Activated CD8-positive, alpha-beta memory T cell treated with anti-CD3 and anti-CD28 coated beads for 48 hours (primary cell): ENCODE results near the gene AKNAD1.

Experiments
- DNase-seq, 3 experiments: peaks; one replicate each; pipeline ENCODE4 v3.0.0-alpha.2; 2020; ENCODE audit warnings: low read depth in 2 of 3, low spot score in 2 of 3

Gene AKNAD1

DNA sequence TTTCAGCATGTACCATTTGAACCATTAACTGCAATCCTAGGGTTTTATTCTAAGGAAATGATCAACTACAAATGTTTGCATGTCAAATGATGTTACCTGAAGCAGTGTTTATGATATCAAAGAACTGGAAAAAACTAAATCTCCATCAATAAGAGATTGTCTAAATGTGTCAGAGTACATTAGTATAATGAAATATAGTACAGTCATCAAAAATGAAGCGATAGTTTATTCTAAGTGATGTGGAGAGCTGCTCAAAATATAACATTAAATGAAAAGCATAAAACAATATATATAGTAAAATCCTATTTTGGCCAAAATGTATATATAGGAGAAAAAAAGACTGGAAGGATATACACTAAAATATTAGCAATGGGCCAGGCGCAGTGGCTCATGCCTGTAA is 24.0 kb downstream of the AKNAD1 start:
- no peak for DNase-seq

DNA sequence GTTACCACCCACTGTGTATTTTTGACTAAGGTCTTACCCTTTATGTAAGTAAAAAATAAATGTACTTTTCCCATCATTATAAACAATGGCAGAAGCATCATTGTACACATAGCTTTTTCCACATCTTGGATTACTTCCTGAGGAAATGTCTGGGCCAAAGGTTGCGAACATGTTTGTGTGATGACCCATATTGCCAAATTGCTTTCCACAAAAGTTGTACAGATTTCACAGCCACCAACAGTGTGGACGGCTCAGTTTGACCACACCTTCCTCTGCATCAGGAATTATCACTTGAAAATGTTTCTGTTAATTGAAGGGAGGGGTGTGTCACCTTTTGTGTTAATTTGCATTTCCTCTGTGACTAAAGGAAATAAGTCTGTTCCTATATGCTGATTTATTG is 25.7 kb downstream of the AKNAD1 start:
- no peak for DNase-seq

DNA sequence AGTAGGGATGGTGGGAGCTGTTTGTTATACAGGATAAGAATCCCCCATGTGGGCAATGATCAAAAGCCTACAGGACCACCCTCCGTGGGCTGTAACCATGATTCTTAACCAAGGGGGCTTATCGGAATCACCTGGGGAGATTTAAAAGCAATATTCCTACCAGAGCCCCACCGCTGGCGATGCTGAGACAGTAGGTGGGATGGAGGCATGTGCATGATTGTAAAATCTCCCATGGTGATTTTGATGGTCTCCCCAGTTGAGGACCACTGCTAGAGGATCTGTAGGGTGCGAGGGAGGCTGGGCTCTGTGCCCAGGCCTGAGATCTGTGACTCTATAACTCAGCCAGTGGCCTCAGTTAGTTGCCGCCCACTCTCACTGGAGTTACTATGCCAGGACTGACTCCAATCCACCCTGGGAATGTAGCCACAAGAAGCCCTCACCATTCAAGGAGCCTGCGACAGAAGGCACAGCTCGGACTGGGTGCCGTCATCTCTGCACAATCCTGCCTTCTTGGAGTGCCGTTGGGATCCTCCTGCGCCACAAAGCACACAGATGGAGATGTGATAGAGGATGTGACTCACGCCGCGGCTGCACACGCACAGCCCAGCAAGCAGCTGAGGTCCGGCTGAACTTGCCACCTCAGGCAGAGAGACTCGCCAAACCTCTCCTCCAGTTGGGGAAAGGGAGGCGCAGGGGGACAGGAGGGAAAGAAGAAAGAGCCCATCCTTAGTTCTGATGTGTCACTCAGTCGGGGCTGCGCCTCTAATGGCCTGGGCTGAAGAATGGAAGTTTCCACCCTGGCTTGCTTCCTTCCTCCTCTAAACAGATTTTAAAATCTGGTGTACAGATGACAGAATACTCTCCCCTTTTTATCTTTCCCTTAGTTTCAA is 26.5 kb downstream of the AKNAD1 start:
- DNase-seq: no peak

DNA sequence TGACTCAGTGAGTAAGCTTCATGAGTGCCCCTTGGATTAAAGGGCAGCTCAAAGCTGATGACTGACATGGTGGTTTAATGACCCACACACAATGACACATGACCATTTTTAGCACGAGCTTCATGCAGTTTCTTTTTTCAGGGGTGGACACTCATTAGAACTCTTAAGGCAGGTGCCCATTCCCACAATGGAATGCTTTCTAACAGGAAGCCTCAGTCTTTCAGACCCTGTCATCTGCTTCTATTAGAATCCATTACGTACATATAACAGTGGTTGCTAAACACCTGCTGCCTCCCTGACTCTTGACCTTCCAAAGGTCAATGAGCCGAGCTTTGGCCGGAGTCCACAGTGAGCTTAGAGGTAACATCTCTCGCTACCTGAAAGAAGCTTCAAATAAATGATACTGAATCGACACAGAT is 27.4 kb downstream of the AKNAD1 start:
- no peak for DNase-seq

DNA sequence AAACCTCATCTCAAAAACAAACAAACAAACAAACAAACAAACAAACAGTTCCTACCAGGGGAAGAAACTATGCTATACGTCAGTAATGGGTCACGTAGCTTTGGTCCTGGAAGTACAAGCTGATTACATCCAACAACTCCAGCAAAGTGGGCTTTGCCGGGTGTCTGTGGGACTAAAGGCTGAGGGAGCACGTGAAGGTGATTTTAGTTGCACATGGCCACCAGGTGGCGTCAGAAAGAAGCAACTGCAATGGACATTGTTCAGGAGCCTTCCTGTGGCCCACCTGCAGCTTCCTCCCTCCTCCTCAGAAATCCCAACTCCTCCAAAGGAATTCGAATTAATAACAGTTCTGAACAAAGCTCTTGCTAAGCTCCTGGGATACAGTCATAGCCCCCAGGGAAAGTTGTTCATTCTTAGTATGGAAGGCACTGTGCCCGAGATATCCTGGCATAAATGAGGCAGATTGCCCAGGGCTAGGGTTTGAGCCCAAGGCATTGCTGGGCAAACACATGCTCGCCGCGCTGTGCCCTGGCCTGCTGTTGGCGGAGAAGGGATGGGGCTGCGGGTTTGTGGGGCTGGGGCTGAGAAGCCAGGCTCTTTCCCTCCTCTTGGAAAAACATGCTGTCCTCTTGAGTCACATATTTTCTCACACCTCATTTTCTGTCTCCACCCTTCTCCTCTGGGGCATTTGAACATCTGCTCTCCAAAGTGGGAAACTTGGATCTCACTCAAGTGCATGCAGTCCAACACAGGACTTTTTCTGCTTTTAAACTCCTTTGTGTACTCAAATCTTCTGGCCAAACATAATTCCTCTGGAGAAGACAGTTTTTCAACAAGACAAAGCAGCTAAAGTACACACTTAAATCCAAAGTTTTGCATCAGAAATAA is 28.6 kb downstream of the AKNAD1 start:
- peak in 2 of 3 experiments; percentile 13 to 37 for DNase-seq

DNA sequence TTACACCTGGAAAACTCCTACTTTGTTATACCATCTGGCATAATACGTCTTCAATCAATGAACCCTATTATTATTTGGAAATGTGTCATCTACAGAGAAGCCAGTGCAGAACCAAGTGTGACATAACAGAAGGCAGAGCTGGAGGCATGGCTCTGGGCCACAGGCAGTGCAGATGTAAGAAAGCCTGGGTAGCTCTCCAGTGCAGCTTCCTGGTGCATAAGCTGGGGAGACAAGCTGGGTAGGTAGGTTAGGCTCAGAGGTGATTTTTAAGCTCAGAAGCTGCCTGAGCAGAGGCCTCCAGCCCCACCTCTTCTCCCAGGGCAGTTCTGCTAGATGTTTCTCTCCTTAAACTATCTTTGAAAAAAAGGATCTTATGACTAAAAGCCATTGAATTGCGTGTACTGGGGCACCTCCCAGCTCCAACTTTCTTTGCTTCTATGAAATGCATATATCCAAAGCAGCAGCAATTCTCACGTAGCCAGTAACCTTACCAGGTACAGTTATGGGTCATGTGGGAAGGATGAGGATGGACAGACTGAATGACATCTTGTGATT is 30.7 kb downstream of the AKNAD1 start:
- DNase-seq: no peak

DNA sequence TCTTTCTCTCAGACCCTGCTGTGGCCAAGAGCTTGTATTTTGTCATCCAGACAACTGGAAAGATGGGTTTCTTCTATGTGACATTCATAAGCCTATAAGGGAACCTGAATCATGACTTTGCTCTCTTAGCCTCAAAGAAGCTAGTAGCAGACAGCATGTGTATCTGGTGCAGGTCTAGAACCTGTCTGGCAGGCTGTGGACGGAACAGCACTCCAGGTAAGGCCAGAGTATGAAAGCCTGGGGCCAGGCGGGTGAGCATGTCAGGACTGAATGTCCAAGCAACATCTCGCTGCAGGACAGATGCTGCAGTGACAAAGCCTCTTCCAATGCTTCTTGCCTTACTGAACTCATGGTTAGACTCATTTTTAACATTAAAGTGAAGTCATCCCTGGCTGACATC is 32.8 kb downstream of the AKNAD1 start:
- DNase-seq: no peak

DNA sequence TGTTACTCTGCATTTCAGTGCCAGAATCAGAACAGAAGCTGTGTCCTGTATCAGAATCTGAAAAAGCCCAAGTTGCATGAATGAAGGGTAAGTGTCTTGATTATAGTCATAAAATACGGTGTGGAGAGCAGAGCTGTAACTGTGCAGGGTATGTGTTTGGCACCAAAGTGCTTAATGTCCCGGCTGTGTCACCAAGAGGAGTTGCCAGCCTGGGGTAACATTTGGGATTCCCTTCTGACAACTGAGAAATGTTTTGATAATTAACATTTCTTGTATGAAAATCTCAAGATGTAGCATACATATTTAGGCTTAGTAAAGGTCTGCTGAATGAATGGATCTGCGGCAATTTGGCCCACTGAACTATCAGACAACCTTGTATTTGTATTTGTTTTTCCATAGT is 33.3 kb downstream of the AKNAD1 start:
- no peak for DNase-seq

DNA sequence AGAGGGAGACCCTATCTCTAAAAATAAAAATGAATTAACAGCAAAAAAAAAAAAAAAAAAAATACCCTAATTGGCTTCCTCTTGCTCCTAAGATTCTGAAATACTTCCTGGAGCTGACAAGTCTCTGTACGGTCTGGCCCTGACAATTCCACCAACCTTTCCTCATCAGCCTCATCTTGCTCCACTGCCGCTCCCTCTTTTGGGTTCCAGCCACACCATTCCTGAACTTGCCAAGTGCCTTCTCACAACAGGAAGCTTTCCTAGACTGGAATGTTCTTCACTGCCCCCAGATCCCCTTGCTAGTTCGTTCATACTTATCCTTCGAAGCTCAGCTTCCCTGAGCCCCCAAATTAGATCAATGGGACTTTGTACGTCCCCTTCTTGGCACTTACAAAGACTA is 37.0 kb downstream of the AKNAD1 start:
- DNase-seq: no peak

DNA sequence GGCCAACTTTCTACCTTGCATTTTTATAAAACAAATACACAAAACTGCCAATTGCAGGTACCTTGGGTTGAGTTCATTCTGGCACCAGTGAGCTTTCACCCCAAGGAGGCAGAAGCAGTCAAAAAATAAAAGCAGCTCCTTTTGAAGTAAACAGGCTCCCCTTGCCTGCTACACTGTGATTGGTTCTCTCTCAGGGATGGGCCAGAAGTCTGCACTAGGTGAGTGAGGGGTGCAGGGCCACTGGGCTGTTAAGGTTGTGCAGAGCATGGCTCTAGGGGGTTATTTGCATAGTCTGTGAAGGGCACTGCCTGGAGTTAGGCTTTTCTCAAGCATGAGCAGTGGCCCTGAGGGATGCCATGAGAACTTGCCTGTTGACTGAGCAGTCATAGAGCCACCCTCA is 39.1 kb downstream of the AKNAD1 start:
- no peak for DNase-seq

DNA sequence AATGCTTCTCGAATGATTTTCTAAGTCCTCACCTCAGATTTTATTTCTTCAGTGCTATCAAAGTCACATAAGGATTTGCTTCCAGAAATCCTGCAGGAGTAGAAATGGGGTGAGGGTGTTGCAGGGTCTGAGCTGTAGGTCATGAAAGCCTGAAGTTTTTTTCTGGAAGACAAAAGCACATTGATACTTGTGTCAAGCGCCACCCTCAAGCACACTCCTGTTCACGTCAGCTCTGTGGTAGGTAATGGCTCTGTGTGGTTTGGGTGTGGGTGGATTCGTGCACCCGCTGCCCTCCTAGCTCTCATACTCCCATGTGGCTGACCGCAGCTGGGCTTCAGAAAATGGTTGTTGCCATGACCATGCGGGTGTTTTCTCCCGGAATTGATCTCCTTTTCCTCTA is 39.9 kb downstream of the AKNAD1 start:
- DNase-seq: no peak

DNA sequence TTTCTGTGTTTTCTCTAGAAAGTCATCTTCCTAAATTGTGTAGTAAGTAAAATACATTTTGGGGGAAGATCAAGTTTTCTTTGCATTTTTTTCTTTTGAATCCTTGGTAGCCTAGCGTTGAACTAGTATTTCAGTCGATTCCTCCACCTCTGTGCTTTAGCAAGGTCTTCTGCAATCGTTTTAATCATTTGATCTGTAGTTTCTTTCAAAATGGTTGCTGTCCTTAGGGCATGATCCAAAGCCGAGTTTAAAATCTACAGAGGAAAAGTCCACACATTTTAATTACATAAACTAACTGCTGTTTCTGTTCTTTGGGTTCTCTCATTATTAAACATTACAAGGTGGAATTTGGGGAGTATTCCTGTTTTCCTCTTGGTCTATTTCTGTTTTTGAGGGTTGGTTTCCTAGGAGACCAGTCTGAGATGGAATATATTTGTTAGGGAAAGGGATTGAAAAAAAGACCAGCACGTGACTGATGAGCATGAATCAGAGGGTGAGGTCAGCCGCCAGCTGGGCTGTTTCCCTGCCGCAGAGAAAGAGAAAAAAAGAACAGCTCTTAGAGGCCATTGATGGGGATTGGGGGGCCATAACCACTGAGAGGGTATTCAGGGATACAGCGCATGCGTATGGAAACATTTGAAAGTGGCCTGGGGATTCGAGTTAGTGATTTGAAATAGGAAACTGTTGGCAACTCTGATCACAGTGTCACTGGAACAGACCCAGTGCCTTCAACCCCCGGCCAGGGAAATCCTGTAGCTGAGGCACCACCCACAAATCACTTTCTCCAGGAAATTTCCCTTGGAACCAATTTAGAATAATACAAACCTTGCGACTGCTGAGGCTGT is 40.6 kb downstream of the AKNAD1 start:
- no peak for DNase-seq

DNA sequence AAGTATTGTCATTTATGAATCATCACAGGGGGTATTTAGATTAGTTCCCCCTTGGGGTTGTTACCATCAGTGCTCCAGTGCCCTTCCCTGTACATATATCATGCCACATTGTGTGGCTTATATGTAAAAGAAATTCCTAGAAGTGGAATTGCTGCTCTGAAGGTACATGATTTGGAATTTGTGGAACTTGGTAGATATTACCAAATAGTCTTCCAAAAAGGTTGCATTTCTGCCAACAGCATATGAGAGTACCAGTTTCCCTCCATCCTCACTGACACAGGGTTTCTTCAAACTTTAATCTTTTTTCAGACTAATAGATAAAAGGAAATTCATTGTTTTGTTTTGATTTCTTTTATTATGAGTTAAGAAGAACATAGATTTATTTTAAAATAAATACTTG is 41.3 kb downstream of the AKNAD1 start:
- no peak for DNase-seq

DNA sequence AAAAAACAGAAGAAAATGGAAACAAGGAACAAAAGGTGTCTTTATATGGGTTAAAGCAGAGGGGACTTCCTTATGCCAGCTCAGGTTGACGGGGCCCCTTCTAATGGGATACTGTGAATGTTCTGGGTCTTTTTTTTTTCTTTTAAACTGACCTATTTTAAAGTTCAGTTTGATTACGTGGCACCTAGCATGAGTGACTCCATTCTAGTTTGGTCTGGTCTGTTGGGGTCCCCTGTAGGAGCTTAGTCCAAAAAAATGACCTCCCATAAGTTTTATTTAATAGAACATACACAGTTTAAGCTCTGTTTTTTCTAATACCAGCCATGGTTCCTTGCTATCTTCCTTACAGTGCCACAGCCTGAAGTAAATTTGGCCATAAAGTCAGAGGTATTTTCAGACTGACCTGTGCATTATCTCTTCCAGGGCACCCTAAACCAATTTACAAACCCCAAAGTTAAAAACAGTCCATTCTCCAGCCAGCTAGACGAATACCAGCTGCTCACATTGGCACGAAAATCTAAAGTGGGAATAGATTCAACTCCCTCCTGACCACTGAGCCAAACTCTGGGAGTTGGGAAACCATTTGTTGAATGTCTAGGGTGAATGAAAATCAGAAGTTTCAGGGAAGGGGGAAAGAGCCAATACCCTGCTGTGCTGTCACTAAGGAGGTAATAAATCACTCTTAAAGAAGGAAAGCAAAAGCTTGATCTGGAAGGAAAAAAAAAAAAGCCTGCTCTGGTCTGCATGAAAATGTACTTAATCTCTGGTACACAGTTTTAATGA is 42.4 kb downstream of the AKNAD1 start:
- DNase-seq: no peak

DNA sequence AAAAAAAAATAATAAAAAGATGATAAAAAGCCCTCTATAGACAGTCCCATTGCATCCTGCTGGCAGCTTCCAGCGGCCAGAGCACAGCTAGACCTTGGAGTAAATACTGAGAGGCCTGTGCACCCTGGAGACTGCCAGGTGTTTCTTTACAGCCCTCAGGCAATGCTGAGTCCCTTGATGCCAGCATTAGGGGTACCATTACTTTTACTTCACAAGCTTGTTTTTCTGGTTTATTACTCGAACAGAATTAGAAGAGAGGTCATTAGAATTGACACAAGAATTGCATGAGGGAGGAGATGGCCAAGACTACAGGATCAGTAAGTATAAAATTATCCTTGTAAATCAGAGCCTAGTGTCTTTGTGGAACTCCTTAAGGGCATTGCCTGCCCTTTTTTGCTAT is 43.6 kb downstream of the AKNAD1 start:
- DNase-seq: no peak

DNA sequence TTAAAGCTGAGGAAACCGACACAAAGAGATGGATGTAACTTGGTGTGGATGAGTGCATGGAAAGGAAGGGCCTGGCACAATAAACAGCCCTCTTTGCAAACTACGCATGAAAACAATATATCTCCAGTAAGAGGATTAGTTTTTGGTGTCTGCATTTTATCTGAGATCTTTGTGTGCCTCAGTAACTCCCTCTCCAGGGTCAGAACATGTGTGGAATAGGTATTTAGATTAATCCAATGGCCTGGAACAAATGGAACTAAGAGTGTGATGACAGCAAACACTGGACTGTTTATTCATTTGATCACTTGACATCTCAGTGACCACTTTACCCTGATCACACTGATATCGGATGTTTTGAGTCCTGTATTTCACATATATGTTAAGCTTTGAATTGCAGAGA is 45.3 kb downstream of the AKNAD1 start:
- DNase-seq: no peak

DNA sequence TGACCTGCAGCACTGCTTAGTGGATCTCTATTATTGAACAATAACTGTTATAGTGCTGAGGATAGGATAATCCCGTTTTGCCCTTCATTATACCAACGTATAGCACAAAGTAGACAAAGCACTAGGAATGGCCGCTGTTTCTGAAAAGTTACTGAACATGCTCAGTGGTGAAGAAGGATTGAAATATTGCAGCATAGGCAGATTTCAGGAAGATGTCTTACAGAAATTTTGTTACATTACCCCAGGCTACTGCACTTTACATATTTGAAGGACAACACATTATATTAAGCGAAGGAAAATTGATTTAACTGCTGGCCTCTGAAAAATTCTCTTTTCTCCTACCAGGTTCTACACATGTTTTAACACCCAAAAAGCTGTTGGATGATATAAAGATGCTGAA is 48.5 kb downstream of the AKNAD1 start:
- DNase-seq: no peak

DNA sequence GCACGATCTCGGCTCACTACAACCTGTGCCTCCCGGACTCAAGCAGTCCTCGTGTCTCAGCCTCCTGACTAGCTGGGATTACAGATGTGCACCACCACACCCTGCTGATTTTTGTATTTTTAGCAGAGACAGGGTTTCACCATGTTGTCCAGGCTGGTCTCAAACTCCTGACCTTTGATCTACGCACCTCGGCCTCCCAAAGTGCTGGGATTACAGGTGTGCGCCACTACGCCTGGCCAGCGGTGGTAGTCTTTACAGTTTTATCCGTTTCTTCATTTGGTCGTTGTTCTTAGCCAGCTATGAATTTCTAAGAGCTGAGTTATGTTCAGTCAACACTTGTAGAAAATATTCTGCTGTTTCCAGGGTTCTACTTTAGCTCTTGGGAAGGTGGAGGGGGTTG is 53.3 kb downstream of the AKNAD1 start:
- DNase-seq: no peak

DNA sequence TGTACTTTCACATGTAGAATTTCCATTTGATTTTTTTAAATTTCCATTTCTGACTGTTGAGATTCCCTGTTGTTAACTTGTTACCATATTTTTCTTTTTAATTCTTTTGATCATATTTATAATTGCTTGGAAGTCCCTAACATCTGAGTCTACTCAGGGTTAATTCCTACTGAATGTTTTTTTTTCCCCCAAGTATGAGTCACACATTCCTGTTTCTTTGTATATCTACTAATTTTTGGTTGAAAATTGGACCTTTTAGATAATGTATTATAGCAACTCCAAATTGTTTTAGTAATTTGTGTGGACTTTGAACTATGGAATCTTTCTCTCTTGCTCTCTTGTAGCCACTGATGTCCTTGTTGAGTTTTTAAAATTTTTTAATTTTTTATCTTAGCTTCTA is 55.8 kb downstream of the AKNAD1 start:
- DNase-seq: no peak

DNA sequence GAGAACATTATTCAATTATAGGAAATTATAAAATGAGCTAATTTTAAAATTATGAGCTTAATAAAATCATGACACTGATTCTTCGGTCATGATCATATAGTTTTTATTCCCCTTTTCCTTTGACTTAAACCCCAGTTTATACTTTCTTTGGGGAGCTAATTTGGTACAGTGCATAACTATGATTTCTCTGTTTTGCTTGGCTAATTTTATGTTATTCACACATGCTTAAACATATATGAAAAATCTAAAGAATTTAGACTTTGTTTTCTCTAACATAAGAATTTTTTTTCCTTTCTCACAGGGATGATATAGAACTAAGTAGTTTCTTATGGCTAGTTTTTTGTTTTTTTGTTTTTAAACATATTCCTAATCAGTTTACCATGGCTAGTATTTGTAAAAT is 57.9 kb downstream of the AKNAD1 start:
- DNase-seq: no peak
